ENCODE data around the gene MTFR2. TPM values are rescaled to one million over a fixed set of nuclear protein-coding genes. Genes with fewer than 3 reads are reported as not detected.

Gene MTFR2
- total and polyA plus RNA-seq, 2 of the 13 experiments (the other 11 are each of a cell fraction or from before 2014, with no cell fraction given): 6.7 to 10.7 TPM

- TF ChIP-seq ZNF251 (CRISPR knock-in tag; IDR thresholded peaks at IDR 0.05): no peak
- peak; percentile 47; the same call in 1 of the 2 replicates for TF ChIP-seq IRF2 (CRISPR knock-in tag; IDR thresholded peaks at IDR 0.05)
- no peak; the same call in 1 of the 2 replicates for TF ChIP-seq ZNF224 (CRISPR knock-in tag; IDR thresholded peaks at IDR 0.05)
- TF ChIP-seq TRIM24 (CRISPR knock-in tag; IDR thresholded peaks at IDR 0.05): no peak
- TF ChIP-seq RARA (CRISPR knock-in tag; IDR thresholded peaks at IDR 0.05): peak; percentile 28; the same call in 1 of the 2 replicates
- peak; percentile 53; the same call in 1 of the 2 replicates for TF ChIP-seq KDM6A (CRISPR knock-in tag; IDR thresholded peaks at IDR 0.05; ENCODE audit: low read depth)
- TF ChIP-seq ZNF569 (CRISPR knock-in tag; IDR thresholded peaks at IDR 0.05; ENCODE audit: borderline replicate concordance): no peak; the same call in 1 of the 2 replicates
- no peak for TF ChIP-seq PLRG1 (conservative IDR thresholded peaks at IDR 0.05)
- TF ChIP-seq MTA1 (CRISPR knock-in tag; IDR thresholded peaks at IDR 0.05; ENCODE audit: borderline replicate concordance): peak; percentile 31; the same call in 1 of the 2 replicates
- TF ChIP-seq CEBPB (IDR thresholded peaks at IDR 0.05; ENCODE audit: borderline replicate concordance, low read depth, low read length): no peak
- TF ChIP-seq HMGXB4 (CRISPR knock-in tag; IDR thresholded peaks at IDR 0.05; ENCODE audit: borderline replicate concordance in 1 of 2, low read depth in 1 of 2): peak; percentile 81 to 93; a peak in 3 of 4 replicates
- no peak; the same call in 1 of the 2 replicates for TF ChIP-seq ZNF724P (CRISPR knock-in tag; IDR thresholded peaks at IDR 0.05; ENCODE audit: borderline replicate concordance)
- TF ChIP-seq TRIM22 (IDR thresholded peaks at IDR 0.05): no peak
- TF ChIP-seq ZFP91 (CRISPR knock-in tag; IDR thresholded peaks at IDR 0.05; ENCODE audit: borderline replicate concordance): peak; percentile 91; the same call in 1 of the 2 replicates
- 0 out of 2 replicates have a peak, but pooled peaks have one; percentile 5 for TF ChIP-seq ZNF24 (IDR thresholded peaks at IDR 0.05)
- peak; percentile 13; the same call in 1 of the 2 replicates for TF ChIP-seq ZNF770 (CRISPR knock-in tag; IDR thresholded peaks at IDR 0.05)
- TF ChIP-seq MBD4 (IDR thresholded peaks at IDR 0.05; ENCODE audit: borderline replicate concordance, low read length): no peak
- peak; percentile 73; the same call in 1 of the 2 replicates for TF ChIP-seq ZNF292 (CRISPR knock-in tag; IDR thresholded peaks at IDR 0.05; ENCODE audit: borderline replicate concordance, low read depth)
Observed at GRCh38 chr6:136289579-136290409, 39.7 kb upstream of the MTFR2 start, which contains the start of gene BCLAF1 (continued).

Measured in HepG2 (cell line).